Kidney (tissue), 14 donors: Measurements from ENCODE around the gene ADAMTSL2. TPM values are rescaled to one million over a fixed set of nuclear protein-coding genes. Genes with fewer than 3 reads are reported as not detected.

Experiments used
- DNase-seq, 5 donors: peaks; one replicate each; pipeline ENCODE4 v3.0.0-alpha.2; 2013 to 2020
- FAIRE-seq: peaks from 2 replicates; lab custom pipeline; 2012; peaks lifted over from hg19 to GRCh38; lab: Jason Lieb, UNC
- H3K27ac ChIP-seq, 2 donors: one replicate each; pipeline ENCODE4 v1.7.0; 2013; ENCODE audit warnings: low read depth in 2 of 2, low read length in 2 of 2, inconsistent platforms in 1 of 2
- H3K27me3 ChIP-seq: one replicate; pipeline ENCODE4 v1.7.1; 2013; ENCODE audit warnings: low read length, inconsistent platforms; ENCODE audit not compliant: control insufficient read depth, insufficient read depth
- H3K36me3 ChIP-seq, 3 donors: one replicate each; pipeline versions ENCODE4 v1.7.0 to v1.7.1; 2013; ENCODE audit warnings: low read length in 3 of 3, control low read depth in 1 of 3, inconsistent platforms in 1 of 3; ENCODE audit not compliant: insufficient read depth in 3 of 3, control insufficient read depth in 2 of 3
- H3K4me1 ChIP-seq, 3 donors: one replicate each; pipeline versions ENCODE4 v1.7.0 to v1.7.1; 2013; ENCODE audit warnings: low read length in 3 of 3, inconsistent platforms in 1 of 3, low read depth in 1 of 3; ENCODE audit not compliant: control insufficient read depth in 2 of 3, insufficient read depth in 2 of 3
- H3K4me3 ChIP-seq, 3 donors: one replicate each; pipeline versions ENCODE4 v1.7.0 to v1.8.1; 2013; ENCODE audit warnings: low read length in 3 of 3, control low read depth in 1 of 3, inconsistent platforms in 1 of 3
- H3K9ac ChIP-seq, 3 donors: one replicate each; pipeline versions ENCODE4 v1.7.0 to v1.7.1; 2013; ENCODE audit warnings: low read length in 3 of 3, control low read depth in 1 of 3, inconsistent platforms in 1 of 3
- H3K9me3 ChIP-seq, 3 donors: one replicate each; pipeline versions ENCODE4 v1.7.0 to v1.7.1; 2013; ENCODE audit warnings: low read length in 3 of 3, control low read depth in 1 of 3, inconsistent platforms in 1 of 3; ENCODE audit not compliant: control insufficient read depth in 2 of 3, insufficient read depth in 1 of 3
- intact Hi-C: fragments of 100-400 bp; cut with DNase I; formaldehyde crosslinking; loops from one replicate; pipeline ENCODE4 v1.11.1; 2022
- polyA plus RNA-seq: library from polyadenylated mRNA; stranded (reverse); fragments of 350-450 nt; fragmentation: Illumina TruSeq; extraction: RNeasy Lipid Tissue Mini Kit (QIAGEN cat#74804); gene quantifications from one replicate; pipeline ENCODE4 v1.2.3, GENCODE V29; 2014; ENCODE audit warnings: low read depth, low replicate concordance; ENCODE audit not compliant: insufficient read depth
- total RNA-seq: library from RNA; stranded (reverse); fragmentation: NEBNext Ultra II Directional; extraction: Animal tissue kit (Norgen Biotek cat#: 25700); gene quantifications from one replicate; pipeline ENCODE4 v1.2.1, GENCODE V29; 2021
- TF ChIP-seq, protein P1 (sequence below): IDR thresholded peaks from 3 replicates; pipeline ENCODE4 v1.5.1; 2012; ENCODE audit warnings: mild to moderate bottlenecking, moderate library complexity, borderline replicate concordance; ENCODE audit not compliant: insufficient read depth; ENCODE audit errors: extremely low read depth
- donor health status: control.
- donor health status: control.
- donor health status: control.
- donor health status: control.
- donor health status: control.
- donor health status: DM: yes; HTN: yes; CAD: no.
- donor health status: Normal renal cell carcinoma (clear cell type).

Gene ADAMTSL2
- total and polyA plus RNA-seq, 2 donors from 2014 or later, result 20.0 to 32.1 TPM

DNA sequence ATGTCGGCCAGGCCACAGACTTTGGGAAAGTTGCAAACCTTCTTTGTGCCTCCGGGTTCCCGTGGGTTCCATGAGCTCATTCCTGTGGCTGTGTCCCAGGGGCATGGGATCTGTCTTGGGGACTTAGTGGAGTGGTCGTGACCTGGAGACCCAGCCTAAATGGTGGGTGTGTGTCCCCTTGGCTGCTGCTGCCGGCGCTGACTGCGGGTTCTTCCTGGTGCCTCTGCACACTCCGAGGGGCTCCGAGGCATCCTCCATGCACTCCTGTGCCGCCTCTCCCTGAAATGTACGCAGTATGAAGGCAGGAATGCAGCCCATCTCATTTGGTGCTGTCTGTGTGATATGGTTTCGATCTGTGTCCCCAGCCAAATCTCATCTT, 34.6 kb upstream of the ADAMTSL2 start:
- FAIRE-seq (no peak), DNase-seq (peak in 1 of 5 donors; percentile 67)
- Histone ChIP-seq H3K27ac (peak overlapping the region in 1 of 2 donors; percentile 33), H3K36me3 (no peaks in the 10 kb centered on the region), H3K4me1 (peaks cover 0 to 7% (median 3%) of the 10 kb centered on the region in 3 donors), H3K4me3 (no peak overlapping the region), H3K9me3 (peaks cover 0 to 12% (median 5%) of the 10 kb centered on the region in 3 donors), H3K9ac (no peak overlapping the region), H3K27me3 (no peaks in the 10 kb centered on the region)
- TF ChIP-seq, protein P1, sequence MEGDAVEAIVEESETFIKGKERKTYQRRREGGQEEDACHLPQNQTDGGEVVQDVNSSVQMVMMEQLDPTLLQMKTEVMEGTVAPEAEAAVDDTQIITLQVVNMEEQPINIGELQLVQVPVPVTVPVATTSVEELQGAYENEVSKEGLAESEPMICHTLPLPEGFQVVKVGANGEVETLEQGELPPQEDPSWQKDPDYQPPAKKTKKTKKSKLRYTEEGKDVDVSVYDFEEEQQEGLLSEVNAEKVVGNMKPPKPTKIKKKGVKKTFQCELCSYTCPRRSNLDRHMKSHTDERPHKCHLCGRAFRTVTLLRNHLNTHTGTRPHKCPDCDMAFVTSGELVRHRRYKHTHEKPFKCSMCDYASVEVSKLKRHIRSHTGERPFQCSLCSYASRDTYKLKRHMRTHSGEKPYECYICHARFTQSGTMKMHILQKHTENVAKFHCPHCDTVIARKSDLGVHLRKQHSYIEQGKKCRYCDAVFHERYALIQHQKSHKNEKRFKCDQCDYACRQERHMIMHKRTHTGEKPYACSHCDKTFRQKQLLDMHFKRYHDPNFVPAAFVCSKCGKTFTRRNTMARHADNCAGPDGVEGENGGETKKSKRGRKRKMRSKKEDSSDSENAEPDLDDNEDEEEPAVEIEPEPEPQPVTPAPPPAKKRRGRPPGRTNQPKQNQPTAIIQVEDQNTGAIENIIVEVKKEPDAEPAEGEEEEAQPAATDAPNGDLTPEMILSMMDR, result no peak
- intact Hi-C loops, result no loop called here

DNA sequence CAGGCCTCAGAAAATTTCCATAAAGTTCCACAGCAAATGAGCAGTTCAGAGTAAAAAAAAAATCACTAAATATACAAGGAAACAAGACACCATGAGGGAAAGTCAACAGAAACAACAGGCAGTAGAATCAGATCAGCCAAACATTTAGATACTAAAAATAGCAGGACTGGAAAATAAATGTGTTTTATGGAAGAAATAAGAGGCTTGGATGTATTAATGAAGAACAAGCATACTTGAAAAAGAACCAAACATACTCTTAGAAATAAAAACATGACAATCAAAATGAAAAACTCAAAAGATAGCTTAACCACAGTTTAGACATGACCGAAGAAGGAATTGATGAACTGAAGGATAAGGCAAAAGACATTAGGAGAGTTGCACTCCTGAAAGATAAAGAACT, 32.4 kb upstream of the ADAMTSL2 start:
- FAIRE-seq (no peak), DNase-seq (no peak)
- Histone ChIP-seq H3K4me3 (no peak overlapping the region), H3K36me3 (no peaks in the 10 kb centered on the region), H3K9ac (no peak overlapping the region), H3K27me3 (no peaks in the 10 kb centered on the region), H3K9me3 (peaks cover 0 to 12% (median 5%) of the 10 kb centered on the region in 3 donors), H3K4me1 (peaks cover 0 to 7% (median 3%) of the 10 kb centered on the region in 3 donors), H3K27ac (no peak overlapping the region)
- intact Hi-C loops, result no loop called here
- TF ChIP-seq, protein P1, result no peak

DNA sequence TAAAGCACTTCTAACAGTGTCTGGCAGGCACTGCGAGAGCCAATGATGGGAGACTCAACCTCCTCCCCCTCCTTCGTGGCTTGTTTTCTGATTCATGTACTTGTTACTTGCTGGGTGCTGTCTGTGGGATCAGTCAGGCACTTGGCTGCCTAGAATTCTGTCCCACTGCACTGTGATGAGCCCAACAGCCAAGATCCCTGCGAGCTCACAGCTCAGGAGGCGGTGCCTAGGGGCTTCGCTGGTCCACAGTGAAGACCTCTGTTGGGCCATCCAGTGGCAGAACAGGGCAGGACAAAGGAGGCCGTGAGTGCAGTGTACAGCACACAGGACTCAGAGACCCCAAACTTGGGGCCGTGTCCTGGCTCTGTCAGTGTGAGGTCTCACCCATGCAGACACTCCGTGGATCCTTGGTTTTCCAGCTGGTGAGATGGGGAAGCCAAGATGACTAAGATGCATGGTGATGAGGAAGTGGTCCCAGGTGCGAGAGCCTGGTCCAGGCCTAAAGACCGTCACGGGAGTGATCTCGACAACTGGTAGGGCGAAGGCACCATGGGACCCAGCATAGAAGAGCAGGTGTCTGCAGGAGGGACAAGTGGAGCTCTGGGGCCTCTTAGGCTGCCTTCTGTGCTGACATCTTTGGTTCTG, 29.2 kb upstream of the ADAMTSL2 start:
- no peak overlapping the region for H3K27ac ChIP-seq
- DNase-seq, result peak in 1 of 5 donors; percentile 30
- H3K9ac ChIP-seq, result no peak overlapping the region
- H3K4me3 ChIP-seq, result no peak overlapping the region
- intact Hi-C loops, result no loop called here
- H3K4me1 ChIP-seq, result peaks cover 0 to 9% (median 7%) of the 10 kb centered on the region in 3 donors
- H3K36me3 ChIP-seq, result no peaks in the 10 kb centered on the region
- TF ChIP-seq, protein P1, result no peak
- peaks cover 0 to 12% (median 5%) of the 10 kb centered on the region in 3 donors for H3K9me3 ChIP-seq
- FAIRE-seq, result no peak
- no peaks in the 10 kb centered on the region for H3K27me3 ChIP-seq
